H7 (cell line): ENCODE measurements around the gene MDM1. TPM values are rescaled to one million over a fixed set of nuclear protein-coding genes. Genes with fewer than 3 reads are reported as not detected.

Source experiments
- DNase-seq: peaks from one replicate; pipeline ENCODE4 v3.0.0; 2012
- H3K27me3 ChIP-seq: 2 replicates; pipeline ENCODE4 v1.6.0; 2011; ENCODE audit warnings: mild to moderate bottlenecking, low read length; ENCODE audit not compliant: control insufficient read depth, insufficient read depth
- H3K36me3 ChIP-seq: replicated peaks from 2 replicates; pipeline ENCODE4 v1.5.1; 2011; ENCODE audit warnings: low read length; ENCODE audit not compliant: control insufficient read depth, insufficient read depth
- H3K4me3 ChIP-seq: 2 replicates; pipeline ENCODE4 v1.5.1; 2011; ENCODE audit warnings: low read depth, mild to moderate bottlenecking, control low read depth, low read length, moderate library complexity; ENCODE audit not compliant: insufficient read depth
- total RNA-seq: library from RNA; depleted of rRNA; stranded (reverse); fragments of >200 nt; shearing (Covaris generic); gene quantifications from 2 replicates; pipeline ENCODE4 v1.2.3, GENCODE V29; 2014

MDM1 gene
- total RNA-seq, 1 experiment from 2014 or later, result 7.6 TPM

DNA sequence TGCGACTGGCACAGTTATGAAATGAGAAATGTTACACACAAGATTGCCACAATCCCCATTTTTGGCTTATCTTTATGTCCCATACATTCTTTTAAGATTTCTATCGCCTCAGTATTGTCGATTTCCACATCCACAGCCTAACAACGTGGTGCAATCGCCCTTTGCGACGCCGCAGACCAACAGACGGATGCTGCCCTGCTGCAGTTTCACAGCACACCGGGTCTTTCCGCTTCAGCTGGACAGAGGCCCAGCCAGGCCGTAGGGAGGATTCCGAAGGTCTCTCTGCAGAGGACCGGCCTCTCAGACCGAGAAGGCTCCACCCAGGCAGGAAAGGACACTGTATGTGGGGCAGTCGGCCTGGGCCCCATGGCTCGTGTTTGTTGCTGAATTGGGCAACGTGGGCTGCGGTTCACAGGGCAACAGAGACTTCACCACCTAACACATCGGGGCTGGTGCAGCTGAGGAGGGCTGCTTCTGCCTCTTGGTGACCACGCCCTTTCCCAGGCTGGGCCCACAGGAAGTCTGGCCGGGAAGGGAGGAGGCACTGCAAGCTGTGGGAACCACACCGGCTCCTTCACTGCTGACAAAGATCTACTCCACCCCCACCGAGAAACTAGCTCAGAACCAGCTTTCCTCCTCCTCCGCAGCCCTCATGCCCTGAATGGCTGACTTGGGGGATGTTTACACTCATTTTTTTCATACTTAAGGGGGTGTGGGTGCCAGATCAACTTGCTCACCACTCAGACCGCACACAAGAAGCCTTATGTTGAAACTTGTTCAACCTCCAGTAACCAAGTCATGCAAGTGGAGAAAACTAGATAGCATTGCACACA is 32.9 kb upstream of the MDM1 start:
- DNase-seq, result peak; percentile 79
- no peaks in the 10 kb centered on the region for H3K36me3 ChIP-seq
- no peaks in the 10 kb centered on the region for H3K27me3 ChIP-seq
- H3K4me3 ChIP-seq, result peak overlapping the region; percentile 31; the same call in 1 of the 2 replicates

DNA sequence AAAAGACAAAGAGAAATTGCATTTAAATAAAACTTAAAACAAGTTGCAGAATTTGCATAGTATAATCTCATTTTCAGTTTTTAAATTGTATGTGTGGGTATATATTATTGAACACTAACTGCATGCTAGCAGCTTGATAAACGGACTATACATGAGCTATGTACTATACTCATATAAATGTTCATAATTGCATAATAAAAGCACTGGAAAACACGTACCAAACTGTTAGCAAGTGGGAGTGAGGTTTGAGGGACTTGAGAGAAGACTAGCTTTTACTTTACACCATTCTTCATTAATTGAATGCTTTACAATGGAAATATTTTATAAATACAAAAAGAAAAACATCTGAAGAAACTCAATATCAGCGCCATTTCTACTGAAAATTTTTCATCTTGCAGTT is 32.2 kb upstream of the MDM1 start:
- no peaks in the 10 kb centered on the region for H3K27me3 ChIP-seq
- DNase-seq, result no peak
- H3K4me3 ChIP-seq, result no peak overlapping the region
- no peaks in the 10 kb centered on the region for H3K36me3 ChIP-seq

DNA sequence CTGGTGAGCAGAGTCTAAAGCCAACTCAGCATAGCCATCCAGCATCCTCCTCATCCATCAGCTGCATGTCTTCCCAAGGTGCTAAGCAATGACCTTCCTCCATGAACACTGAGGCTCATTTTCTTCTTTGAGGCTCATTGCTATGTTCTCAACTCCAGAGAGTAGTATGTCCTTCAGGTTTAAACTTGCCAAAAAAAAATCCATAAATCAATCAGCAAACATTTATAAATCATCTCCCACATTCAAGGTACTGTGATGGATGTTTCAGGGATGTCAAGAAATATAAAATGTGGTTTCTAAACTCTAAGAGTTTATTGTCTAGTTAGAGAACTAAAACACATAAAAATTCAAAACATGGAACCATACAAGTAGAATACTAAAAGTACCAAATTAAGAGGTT is 29.8 kb upstream of the MDM1 start:
- Histone ChIP-seq H3K36me3 (no peaks in the 10 kb centered on the region), H3K4me3 (no peak overlapping the region), H3K27me3 (no peaks in the 10 kb centered on the region)
- DNase-seq, result no peak

DNA sequence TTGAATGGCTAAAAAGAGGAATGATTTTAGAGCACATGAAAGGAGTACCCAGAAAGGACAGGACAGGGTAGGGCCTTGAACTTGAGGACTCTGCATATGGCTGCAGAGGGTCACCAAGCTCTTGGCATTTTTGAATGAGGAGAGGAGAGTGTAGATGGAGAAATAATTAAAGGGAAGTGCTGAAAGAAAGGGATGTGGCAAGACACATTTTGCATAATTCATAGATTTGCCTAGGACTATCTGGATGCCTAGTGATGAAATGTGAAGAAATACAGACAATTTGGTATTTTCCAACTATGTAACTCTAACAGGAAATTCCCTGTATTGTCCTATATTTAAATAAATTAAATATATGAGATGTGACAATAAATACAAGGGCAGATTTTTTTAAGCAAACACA is 27.5 kb upstream of the MDM1 start:
- Histone ChIP-seq H3K27me3 (no peaks in the 10 kb centered on the region), H3K4me3 (no peak overlapping the region), H3K36me3 (no peaks in the 10 kb centered on the region)
- no peak for DNase-seq

DNA sequence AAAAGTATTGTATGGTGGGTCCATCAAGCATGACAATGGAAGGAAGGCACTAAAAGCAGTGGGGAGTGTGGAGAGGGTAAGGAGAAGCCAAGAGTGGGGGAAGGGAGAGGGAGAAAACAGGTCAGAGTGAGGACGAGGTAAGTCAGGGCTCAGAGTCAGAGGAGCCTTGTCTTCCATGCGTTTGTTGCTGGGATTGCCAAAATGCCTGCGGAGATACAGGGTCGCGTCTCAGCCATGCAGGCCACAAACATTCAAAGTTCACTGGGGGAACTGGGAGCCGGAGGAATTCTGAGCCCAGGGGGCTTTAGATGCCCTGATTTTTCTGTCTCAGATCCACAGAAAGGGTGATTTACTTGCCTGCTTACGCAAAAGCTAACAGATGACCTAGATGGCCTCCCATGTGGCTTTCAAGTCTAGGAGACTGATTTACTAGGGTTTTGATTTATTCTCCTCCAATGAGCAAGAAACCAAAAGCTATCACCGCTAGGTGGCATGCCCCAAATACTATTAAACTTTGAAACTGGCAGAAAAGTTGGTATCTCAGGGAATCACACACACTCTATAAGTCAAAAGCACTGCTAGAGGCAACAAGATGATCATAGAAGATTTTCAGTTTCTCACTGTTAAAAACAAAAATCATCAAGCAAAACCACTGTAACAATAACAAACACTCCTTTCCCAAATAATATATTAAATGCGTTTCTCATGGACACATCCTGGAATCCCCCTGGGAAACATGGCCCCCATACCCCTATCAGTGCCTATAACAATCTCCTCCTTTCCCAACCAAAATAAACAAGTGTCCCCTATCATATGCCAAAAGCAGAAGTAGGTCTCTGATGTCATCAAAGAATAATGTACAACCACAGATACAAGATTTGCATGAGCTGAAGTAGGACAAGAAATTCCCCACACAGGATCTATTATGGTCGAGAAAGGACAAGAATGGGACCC is 26.6 kb upstream of the MDM1 start:
- Histone ChIP-seq H3K36me3 (no peaks in the 10 kb centered on the region), H3K4me3 (no peak overlapping the region), H3K27me3 (no peaks in the 10 kb centered on the region)
- DNase-seq, result peak; percentile 54

DNA sequence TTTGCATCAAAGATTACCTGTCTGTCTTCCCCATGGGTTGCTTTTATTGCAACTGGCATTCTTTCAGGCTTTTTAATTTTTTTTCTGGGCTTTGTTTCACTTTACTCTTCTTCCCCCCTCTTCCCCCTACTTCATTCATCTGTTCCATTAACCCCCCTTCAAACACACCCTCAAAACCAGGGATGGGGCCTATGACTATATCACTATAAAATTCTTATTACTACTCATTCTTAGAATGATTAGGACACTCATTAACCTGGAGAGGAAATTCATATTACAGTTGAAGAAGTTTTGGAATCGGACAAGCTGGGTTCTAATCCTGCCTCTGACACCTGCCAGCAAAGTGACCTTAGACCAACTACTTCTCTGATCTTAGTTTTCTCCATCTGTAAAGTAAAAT is 24.8 kb upstream of the MDM1 start:
- no peak for DNase-seq
- Histone ChIP-seq H3K27me3 (no peaks in the 10 kb centered on the region), H3K36me3 (no peaks in the 10 kb centered on the region), H3K4me3 (no peak overlapping the region)

DNA sequence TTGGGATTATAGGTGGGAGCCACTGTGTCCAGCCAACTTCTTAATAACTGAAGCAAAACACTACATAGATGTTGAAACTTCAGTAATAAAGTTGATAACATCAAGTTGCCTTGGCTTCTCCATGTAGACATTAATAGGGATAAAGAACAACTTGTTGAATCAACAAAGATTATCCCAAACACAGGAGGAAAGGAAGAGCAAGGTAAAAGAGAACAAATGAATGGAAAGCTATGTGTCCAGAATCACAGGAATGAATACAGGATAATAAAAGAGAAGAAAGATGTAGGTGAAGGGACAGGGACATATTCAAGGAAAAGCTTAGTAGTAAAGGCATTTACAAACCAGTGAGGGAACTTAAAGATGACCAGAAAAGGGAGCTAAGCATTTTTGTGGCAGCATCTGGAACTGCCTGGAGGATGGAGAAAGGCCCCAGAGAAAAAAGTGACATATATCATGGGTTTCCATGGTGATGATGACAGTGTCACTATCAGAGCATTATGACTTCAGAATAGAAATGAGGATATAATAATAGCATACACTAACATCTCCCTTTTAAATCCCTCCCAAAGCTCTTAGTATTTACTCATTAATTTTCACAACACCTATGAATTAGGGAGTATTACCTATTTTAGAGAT is 24.0 kb upstream of the MDM1 start:
- H3K27me3 ChIP-seq, result no peaks in the 10 kb centered on the region
- no peaks in the 10 kb centered on the region for H3K36me3 ChIP-seq
- no peak for DNase-seq
- H3K4me3 ChIP-seq, result no peak overlapping the region

DNA sequence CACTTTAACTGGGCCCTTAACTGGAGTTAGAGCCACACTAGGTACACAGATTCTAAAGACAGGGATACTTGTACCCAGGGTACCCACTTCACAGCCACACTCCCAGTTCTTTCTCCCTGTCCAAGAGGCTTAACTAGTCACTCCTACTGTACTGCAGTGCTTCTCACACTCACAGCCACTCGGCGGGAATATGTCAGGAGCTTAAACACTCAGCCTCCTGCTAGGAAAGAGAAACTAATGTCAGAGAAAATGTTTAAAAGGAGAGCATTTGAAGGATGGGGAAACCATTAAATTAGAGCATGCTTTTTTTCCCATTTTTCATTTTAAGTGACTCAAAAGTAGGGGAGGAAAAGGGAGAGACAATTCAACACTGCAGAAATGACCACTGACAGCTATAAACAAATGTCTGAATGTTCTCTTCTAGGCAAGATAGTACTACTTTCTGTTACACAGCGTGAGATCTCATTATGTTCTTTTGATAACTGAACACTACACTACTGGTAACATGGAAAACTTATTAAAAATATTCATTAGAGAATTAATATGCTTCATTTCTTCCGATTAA is 22.9 kb upstream of the MDM1 start:
- no peak for DNase-seq
- Histone ChIP-seq H3K36me3 (no peaks in the 10 kb centered on the region), H3K27me3 (no peaks in the 10 kb centered on the region), H3K4me3 (no peak overlapping the region)

DNA sequence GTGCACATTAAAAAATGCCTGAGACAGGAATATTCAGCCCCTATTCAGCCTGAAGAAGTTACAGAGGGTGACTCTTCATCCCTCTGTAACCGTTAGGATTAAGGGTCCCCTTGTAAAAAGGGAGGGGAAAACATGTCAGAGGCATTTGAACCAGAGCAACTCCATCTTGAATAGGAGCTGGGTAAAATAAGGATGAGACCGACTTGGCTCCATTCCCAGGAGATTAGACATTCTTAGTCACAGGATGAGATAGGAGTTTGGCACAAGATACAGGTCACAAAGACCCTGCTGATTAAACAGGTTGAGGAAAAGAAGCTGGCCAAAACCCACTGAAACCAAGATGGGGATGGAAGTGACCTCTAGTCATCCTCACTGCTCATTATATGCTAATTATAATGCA is 19.9 kb upstream of the MDM1 start:
- Histone ChIP-seq H3K4me3 (no peak overlapping the region), H3K36me3 (no peaks in the 10 kb centered on the region)
- DNase-seq, result no peak

DNA sequence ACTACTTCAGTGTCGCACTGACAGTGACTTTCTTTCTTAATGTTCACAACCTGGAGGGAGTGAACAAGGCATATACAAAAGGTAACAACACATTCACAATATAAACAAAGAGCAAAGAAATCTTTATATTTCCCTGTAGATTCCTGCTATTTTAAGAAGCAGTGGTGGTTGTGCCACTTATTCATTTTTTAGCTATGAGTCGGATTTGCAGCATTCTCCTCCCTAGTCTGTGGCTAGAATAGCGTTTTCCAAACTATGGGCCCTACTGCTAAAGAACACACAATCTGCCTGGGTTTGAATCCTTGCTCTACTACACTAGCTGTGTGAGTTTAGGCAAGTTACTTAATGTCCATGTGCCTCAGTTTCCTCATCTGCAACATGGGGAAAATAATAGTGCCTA is 18.6 kb upstream of the MDM1 start:
- Histone ChIP-seq H3K36me3 (no peaks in the 10 kb centered on the region), H3K4me3 (no peak overlapping the region), H3K27me3 (no peaks in the 10 kb centered on the region)
- DNase-seq, result no peak

More for the DNA sequence above, 19.9 kb upstream of the MDM1 start:
- no peaks in the 10 kb centered on the region for H3K27me3 ChIP-seq

DNA sequence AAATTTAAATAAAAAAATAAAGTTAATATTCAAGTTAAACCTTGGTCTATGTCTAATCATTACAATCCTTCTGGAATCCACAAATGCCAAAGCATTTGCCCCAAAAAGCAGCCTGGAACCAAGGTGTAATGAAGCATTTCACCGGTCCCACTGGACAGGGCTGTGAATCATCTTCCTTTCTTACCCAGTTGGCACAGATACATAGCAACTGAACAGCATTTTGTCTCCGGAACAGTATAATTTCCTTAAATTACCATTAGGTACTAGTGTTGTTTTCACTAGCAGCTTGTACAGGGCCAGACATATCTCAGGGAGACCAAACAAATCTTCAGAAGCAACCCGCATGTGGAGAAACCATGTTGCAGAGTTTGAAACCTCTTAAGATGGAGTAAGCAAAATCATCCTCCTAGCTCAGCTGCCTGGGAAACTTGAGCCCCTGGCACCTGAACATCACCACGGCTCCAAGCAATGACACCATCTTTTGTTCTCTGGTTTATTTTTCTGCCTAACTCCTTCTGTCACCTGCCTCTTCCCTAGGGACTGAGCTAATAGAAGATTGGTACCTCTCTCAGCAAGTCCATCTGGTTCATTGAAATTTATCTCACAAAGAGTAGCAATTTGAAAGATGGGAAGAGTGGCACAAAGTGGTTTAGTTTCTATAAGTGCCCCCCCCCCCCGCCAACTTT is 17.9 kb upstream of the MDM1 start:
- no peak for DNase-seq

DNA sequence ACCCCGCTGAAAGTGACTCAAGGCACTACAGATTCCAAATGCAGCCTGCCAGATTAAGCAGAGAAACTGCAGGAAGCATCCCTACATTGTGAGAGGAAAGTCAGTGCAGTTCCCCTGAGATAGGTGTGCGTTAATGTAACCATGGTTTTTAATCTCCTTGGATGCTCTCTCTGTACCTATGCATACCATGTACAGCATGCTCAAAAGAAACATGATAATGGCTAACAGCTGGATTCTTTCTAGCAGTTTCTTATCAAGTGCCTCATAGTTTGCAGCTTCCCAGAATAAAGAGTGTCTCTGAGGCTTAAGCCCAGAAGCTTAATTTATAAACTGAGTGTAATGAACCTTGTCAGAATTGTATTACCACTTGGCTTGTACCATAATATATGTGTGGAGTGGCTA is 17.1 kb upstream of the MDM1 start:
- no peak for DNase-seq
- H3K27me3 ChIP-seq, result no peaks in the 10 kb centered on the region

More for the DNA sequence above, 17.9 kb upstream of the MDM1 start:
- H3K36me3 ChIP-seq, result no peaks in the 10 kb centered on the region
- H3K4me3 ChIP-seq, result no peak overlapping the region
- H3K27me3 ChIP-seq, result no peaks in the 10 kb centered on the region

DNA sequence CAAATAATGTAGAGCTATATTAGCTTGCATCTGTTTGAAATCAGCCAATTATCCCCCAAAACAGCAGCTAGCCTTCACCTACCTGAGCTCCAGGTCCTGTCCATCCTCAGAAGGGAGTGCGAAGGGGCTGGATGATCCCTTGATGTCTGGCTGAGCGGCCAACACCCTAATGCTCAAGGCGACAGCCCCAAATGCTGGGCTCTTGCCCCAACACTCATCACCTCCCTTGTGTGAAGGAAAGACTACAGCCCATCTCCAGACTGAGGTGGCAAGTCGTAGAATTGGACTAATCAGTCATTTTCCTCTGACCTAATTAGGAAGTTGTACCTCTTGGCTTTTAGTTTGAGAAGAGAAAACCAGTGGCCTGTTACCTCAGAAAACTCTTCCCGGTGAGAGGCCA is 16.3 kb upstream of the MDM1 start:
- no peak overlapping the region for H3K4me3 ChIP-seq
- H3K36me3 ChIP-seq, result no peaks in the 10 kb centered on the region
- H3K27me3 ChIP-seq, result no peaks in the 10 kb centered on the region
- DNase-seq, result no peak

More for the DNA sequence above, 17.1 kb upstream of the MDM1 start:
- Histone ChIP-seq H3K36me3 (no peaks in the 10 kb centered on the region), H3K4me3 (no peak overlapping the region)

DNA sequence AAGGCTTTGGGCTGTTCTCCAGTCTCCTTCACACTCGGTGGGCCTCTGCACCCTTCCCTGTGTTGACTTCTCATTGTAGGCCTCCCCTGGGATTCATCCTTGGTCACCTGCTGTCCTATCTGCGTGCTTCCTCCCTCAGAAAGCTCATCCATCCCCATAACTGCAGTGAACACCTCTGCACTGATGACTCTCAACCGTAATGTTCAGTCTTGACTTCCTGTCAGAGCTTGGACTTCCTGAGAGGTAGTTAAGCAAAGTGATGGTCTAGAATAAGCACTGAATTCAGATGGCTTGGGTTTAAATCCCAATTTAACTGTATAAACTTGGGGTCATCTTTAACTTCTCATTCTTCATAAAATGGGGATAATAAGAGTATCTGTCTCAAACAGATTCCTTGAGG is 13.6 kb upstream of the MDM1 start:
- Histone ChIP-seq H3K4me3 (no peak overlapping the region), H3K36me3 (no peaks in the 10 kb centered on the region), H3K27me3 (0 out of 2 replicates have a peak, but pooled peaks cover 1% of the 10 kb centered on the region)
- DNase-seq, result no peak
